ENCODE measurements around the gene CCDC38.
A peak's percentile ranks its signal among the peaks of the same experiment; 100 is the strongest.
"Not testable (repeated sequence)": the region's sequence is repeated elsewhere in the genome, so short reads cannot be mapped to it uniquely, and the experiment has no call there.

Gene CCDC38

GRCh38 chr12:95942524-95943329, at the start of gene CCDC38:
Gene CCDC38 (minus strand): TSS chr12:95942614. CDS start chr12:95936509, 6,105 bp downstream.
- DNase-seq: peak; percentile 77

DNA sequence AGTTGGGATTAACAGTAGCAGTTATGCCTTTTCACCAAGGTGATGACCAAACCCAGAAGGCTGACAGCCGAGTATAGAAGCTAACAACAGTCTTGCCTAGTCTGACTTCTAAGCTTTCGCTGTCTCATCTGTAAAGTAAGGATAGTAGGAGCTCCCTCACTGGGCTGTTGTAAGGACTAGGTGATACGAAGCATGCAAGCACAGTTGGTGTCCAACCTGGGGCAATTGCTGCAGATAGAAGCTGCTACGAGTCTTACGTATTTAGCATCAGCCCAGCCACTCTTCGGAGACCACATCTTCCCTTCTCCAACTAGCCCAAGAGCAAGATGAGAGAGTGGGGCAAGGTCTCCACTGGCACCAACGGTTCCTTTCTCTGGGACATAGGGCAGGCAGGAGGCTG, 47.7 kb upstream of the CCDC38 start:
- DNase-seq: no peak

GRCh38 chr12:95989504-95990123, 47.2 kb upstream of the CCDC38 start:
- no peak for DNase-seq

DNA sequence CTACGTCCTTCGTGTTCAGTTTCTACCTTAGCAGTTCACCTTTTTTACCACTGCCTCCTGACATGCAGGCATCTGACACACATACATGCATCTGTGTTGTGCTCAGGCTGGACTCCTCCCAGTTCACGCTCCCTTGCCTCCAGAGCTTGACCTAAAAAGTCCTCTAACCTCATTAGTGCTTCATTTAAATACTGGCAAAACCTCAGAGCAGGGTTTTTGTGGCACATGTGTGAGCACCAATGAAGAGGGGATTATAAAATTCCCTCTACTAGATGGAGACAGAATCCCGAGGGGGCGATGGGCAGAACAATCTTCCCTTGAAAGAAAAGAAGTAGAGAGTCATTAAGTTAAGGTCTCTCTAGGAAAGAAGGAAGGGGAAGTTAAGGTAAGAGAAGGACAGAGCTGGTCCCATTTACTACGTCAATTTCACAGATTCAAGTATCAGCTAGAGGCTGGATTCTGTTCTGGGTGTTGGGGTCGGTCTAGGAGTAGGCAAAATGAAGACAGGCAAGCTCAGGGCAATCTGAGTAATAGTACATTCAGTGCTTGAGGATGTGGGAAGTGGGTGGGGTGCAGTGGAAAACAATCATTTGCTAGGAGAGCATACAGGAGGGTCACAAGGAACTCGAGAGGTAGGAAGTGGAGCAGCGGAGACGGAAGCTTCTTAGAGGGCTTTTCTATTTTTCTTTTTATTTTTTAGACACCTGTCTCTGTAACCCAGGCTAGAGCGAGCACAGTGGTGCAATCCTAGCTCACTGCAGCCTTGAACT, 46.3 kb upstream of the CCDC38 start:
- no peak for DNase-seq

DNA sequence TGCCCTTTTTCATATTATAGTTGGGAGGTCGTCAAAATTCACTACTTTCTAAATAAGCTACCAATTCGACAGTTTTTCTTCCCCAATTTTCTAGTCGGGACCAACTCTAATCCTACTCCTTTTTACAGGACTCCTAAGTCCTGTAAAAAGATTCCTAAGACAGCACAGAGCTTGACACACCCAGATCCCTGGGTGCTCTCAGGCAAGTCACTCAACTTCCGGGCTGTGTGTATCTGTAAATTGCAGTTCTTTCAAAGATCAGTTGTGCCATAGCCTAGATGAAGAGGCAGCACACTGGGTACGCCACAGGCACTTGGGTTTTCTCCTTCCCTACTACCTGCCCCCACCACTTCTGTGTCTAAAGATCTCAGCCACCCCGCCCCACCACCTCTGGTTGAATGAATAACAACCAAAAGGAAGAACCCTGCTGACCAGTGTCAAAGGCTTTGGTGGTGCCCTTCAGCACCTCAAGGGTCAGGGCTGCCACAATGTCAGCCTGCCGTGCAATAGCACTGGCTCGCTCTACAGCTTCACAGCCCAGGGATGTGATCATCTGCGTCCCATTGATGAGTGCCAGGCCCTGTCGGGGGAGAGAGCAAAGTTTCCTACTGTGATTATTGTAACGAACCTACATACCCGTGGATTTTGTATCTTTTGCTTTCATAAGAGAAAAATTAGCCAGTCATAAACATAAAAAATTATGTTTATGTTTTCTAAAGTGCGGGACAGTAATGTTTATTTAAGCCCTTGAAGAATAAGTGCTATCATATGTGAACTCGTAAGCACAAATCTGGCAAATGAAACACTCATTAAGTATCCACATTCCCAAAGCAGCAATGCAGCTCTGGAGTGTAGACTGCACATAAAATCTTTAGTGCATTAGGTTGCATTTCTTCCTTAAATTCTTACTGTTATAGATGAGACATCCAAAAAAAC, 44.5 kb upstream of the CCDC38 start:
- no peak for DNase-seq

DNA sequence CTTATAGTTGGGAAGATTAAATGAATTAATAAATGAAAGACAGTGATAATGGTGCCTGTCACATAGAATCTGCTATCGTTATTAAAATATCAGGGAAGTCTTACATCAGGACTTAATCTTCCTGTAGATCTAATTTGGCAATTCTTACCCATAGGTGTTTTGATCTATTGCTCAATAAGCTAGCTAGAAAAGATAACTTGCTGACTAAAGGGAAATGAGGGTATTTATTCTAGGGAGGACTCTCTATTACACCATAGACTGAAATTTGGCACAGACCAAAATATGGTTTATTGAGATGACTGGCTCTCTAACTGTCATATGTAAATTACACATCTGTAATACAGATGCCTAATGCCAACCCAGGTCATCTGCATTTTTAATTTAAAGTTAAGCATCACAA, 42.3 kb upstream of the CCDC38 start:
- DNase-seq: no peak

DNA sequence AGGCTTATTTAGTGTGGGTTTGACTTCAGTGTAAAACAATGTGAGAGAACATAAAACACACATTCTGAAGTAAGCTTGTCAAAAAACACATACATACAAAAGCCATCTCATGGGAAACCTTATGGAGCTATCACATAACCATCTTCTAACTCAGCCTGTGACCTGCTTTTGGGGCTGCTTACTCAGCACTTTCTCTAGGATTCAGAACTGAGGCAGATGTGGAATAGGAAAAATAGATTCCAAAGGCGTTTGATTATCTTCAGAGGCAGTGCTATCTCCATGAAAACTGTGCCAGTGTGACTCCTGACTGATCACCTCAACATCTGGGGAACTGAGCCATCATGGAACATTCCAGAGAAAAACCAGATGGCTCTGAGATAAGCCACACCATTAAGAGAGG, 40.2 kb upstream of the CCDC38 start:
- DNase-seq: no peak

- no peak for DNase-seq
These were observed 38.0 kb upstream of the CCDC38 start for GRCh38 chr12:95980437-95980836.

- no peak for DNase-seq
These were observed 36.4 kb upstream of the CCDC38 start for GRCh38 chr12:95978774-95979173.

- no peak for DNase-seq
These were observed 35.9 kb upstream of the CCDC38 start for GRCh38 chr12:95978351-95978750.

DNA sequence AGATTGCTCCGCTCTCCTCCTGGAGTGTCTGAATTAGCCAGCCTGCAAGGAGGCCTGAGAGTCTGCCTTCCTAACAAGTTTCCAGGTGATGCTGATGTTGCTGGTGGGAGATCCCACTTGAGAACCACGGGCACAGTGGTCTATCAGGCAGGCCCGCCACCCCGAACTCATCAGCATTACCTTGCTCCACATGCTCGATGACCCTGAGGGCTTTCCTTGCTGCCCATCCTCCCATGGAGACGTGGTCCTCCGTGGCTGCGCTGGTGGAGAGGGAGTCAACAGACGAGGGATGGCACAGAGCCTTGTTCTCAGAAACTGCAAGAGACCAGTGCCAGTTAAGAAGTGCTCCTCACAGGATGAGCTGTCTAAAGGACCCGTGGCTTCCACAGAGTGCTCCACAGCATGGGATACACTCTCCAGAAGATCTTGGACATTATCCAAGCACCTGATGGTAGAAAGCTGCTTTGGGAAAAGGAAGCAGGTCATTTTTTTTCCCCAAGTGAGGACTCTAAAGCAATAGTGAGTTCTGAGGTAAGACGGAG, 35.4 kb upstream of the CCDC38 start:
- DNase-seq: no peak

GRCh38 chr12:95976416-95976832, 34.0 kb upstream of the CCDC38 start:
- no peak for DNase-seq

GRCh38 chr12:95975491-95975890, 33.1 kb upstream of the CCDC38 start:
- no peak for DNase-seq

DNA sequence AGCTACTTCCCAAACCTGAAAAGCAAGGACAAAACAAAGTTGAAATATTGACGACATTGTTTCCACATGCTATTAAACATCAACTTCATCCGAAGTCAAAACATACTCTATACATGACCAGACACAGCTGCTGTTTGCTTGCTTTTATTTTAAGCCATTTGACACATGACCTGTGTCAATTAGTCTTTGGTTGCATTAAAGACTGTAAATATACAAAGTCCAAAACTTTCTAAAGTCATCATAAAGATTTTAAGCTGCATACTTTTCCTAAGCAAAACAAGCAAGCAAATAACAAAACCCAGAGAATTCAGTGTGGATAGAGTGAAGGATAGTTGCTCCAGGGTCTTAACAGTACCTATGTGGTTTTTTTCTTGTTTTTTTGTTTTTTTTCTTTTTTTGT, 31.9 kb upstream of the CCDC38 start:
- DNase-seq: no peak

- no peak for DNase-seq
These were observed 30.5 kb upstream of the CCDC38 start for GRCh38 chr12:95972832-95973456.

GRCh38 chr12:95970905-95971304, 28.5 kb upstream of the CCDC38 start:
- DNase-seq: no peak

DNA sequence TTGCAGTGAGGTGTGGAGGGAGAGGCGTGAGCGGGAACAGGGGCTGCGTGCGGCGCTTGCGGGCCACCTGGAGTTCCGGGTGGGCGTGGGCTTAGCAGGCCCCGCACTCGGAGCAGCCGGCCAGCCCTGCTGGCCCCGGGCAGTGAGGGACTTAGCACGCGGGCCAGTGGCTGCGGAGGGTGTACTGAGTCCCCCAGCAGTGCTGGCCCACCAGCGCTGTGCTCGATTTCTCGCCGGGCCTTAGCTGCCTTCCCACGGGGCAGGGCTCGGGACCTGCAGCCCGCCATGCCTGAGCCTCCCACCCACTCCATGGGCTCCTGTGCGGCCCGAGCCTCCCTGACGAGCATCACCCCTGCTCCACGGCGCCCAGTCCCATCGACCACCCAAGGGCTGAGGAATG, 26.7 kb upstream of the CCDC38 start:
- DNase-seq: not testable (repeated sequence)

DNA sequence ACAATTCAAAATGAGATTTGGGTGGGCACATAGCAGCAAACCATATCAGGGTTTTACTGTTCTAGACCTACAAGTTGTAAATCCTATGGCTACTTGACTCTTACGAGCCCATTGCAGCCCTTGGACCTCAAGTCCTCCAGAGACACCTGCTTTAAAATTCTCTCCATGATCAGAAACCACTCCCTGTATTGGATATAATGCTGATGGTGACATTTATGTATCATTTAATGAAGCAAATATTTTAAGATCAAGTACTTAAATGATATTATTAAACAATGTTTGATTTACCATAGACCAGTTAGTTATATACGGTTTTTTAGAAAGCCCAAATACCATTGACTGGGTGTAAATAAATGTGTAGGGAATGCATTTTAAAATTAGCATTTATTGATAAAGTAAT, 24.9 kb upstream of the CCDC38 start:
- DNase-seq: no peak

DNA sequence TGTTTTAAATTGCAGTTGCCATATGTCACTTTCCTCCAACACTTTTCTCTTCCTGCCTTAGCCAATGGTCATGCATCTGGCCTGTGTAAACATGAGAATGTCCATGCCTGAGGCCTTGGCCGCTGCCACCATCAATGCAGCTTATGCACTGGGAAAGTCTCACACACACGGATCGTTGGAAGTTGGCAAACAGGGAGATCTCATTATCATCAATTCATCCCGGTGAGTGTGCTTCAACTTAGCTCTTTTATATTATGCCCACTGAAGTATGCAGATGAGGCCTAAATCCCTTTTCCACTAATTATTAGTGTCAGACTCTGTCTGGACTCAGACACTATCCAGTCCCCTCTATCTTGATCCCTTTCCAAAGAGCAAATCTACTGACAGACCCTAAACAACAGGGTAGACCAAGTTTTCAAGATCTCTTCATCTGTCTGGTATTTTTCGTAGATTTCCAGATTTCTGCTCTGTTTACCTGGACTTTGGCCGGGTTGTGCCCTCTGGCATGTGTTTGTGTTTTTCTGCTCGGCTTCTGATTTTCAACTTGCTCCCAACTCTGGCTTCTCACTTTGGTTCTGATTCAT, 24.0 kb upstream of the CCDC38 start:
- DNase-seq: no peak

GRCh38 chr12:95963096-95963495, 20.7 kb upstream of the CCDC38 start:
- DNase-seq: no peak

DNA sequence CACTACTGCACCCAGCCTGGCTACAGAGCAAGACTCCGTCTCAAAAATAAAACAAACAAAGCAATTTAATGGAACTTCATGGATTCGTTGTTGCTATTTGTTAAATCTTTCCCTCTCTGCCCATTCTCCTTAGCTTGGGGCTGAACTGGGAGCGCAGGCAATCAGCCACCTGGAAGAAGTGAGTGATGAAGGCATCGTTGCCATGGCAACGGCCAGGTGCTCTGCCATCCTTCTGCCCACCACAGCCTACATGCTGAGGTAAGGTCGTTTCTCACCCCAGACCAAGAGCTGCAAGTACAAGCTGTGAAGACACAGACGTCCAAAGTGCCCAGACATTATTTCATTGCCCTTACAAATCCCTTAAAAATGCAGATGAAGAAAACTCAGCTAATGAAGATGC, 19.8 kb upstream of the CCDC38 start:
- no peak for DNase-seq

GRCh38 chr12:95960241-95960640, 17.8 kb upstream of the CCDC38 start:
- no peak for DNase-seq
